Measurements from ENCODE around the gene NCAM1.
"Not testable (repeated sequence)": the region's sequence is repeated elsewhere in the genome, so short reads cannot be mapped to it uniquely, and the experiment has no call there.

Gene NCAM1

DNA sequence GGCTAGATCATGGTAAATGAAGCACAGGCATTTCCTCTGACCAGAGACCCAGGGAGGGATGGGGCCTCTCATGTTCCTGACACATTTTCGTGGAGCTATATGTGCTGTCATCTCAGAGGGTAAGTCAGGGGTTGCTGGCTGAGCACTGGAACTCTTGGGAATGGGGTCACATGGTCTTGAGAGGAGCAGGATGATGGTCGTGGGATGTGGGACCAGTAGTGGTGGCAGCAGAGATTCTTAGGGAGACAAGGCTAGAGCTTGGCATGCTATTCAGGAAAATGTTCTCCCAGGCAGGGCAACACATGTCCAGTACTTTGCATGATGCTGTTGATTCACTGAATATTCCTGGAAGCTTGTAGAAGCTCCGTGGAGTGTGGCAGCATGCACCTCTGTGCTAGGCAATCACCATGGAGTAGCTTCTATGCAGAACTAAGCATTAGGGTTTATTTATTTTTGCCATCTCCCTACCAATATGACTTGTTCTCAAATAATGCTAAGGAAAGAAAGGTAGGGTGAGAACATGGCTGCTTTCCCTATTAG lies 321.7 kb downstream of the NCAM1 start:
- DNase-seq = no peak

DNA sequence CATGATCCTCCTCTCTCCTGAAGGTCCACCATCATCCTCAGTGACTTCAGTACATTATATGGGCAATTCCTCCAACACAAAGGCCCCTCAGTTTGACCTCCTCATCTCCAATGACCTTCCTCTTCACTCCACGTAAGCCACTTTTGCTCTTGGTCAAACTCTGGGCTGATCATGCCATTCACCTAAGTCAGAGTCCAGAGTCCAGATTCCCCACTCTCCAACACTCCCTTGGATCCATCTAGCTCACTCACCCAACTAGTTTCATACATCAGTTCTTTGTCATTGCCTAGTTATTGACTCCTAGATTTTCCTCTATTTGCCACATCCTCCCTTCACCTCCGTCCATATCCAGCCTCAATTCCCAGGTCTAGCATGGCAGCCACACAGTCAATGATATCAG lies 322.7 kb downstream of the NCAM1 start:
- DNase-seq = no peak

DNA sequence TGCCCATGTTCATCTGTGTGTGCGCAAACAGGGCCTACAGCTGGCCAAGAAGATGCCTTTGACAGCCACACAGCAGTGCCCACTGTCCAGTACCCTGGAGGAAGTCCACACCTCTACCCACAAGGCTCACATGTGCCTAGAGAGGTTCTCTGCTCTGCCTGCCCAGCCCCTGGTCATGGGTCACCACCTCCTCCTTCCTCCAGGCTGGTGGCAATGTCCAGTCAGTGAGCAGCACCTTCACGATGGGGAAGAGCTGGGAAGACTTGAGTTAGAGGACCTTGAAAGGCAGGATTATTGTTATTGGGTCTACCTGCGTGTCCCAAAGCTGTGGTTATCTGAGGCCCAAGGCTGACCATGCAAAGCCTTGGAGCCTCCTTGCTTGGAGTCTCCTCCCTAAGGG lies 324.8 kb downstream of the NCAM1 start:
- DNase-seq = no peak

DNA sequence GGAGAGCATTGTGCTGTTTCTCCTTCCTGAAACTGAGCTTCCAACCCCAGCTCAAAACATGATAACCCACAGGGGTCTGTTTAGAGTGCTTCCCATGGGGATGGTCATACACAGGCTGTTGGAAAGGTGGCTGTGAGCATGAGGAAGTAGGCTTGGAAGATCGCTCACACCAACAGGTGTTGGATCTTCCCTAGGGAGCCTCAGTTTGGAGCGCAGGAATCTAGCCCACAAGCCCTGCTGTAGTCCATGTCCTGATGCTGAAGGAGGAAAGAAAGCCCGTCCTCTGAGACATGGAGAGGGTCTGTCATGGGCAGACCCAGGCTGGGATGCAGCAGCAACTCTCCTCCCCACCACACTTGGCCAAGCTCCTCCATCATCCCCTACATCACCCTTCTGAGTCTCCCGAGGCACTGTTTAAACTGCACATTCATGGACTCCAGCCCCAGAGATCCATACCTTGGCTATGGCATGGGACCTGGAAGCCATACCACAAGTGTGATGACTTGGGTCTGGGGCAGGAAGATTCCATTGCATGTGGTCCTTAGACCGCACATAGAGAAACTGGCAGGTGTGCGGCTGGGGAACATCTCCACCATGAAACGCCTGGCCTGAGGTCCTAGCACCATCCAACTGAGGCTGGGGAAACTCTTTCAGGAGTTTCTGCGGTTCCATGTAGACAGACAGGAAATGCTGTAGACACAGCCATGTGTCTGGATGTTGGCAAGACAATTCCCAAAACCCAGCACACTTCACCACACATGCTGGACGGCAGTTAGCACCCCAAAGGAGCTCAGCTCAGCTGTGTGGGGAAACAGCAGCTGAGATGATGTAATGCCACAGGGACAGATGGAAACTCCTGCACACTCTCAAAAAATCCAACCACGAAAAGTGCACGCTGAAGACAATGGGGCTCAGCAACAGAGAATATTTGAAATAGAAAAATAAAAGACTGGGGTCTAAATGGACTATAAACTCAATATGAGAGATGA lies 325.6 kb downstream of the NCAM1 start:
- DNase-seq = peak; percentile 92

DNA sequence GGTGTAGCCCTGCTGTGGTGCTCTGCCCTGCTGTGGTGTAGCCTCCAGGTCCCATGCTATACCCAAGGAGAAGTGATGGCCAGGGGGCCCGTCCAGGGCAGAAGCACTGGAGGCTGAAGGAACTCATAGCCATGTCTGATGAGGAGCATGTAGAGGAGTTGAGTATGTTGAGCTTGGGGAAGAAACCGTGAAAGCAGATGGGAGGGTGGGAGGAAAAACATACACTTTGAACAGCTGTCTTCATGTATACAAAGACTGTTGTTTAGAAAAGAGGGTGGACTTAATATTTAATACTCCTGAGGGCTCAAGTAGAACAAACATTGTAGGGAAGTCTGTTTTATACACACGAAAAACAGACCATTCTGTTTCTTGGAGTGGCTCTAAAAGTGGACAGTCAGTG lies 326.6 kb downstream of the NCAM1 start:
- DNase-seq = no peak

DNA sequence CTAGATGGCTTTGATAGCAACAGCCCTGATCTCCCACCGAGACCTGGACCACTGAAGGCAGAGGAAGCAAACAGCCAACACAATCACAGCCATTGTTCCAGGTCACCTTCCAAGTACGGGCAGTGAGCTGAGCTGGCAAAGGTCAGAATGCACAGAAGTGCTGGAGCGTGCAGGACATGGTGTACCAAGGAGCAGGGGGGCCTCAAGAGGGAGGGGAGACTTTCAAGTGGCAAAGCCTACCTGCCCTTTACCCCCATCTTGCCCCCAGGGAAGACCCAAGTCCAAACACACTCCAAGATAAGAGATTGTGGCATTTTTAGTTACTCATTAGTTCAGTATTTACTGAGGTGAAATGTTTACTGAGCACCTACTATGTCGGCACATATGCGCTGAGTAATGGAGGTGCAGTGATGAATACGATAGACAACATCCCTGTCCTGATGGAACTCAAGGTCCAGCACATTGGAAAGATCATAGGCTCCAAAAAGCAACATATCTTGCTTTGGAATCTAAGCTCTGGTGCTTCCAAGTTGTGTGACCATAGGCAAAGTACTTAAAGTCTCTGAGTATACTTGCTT lies 327.2 kb downstream of the NCAM1 start:
- DNase-seq = no peak

DNA sequence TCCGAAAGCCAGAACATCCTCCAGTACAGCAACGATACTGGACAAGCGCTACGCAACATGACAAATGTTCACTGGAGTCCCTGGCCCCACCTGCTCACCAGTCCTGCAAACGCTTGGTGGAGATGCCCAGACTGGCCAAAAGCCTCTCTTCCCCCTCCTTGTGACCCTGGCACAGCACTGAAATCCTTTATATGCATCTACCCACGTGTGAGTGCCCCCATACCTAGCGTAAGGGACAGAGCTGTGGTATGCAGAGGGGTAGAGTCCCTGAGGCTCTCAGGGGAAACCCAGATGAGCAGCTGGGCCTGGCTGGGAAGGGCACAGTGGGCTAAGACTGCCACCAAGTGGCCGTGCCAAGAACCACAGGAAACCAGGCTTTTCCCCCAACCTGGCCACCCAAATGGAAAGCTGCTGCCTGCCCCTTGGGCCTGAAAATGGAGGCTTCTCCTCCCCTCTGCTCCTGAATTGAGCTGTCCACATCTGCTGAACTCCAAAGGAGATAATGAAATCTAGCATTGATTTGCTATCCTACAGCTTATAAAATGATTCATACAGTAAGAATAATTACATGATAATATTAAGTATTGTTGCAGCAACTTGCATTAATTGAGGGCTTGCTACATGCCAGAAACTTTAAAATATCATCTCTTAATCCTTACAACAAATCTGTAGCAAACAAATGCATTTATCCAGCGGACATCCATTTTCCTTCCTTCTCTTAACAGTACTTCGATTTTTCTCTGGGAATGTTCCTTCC lies 328.4 kb downstream of the NCAM1 start:
- peak; percentile 60 for DNase-seq

DNA sequence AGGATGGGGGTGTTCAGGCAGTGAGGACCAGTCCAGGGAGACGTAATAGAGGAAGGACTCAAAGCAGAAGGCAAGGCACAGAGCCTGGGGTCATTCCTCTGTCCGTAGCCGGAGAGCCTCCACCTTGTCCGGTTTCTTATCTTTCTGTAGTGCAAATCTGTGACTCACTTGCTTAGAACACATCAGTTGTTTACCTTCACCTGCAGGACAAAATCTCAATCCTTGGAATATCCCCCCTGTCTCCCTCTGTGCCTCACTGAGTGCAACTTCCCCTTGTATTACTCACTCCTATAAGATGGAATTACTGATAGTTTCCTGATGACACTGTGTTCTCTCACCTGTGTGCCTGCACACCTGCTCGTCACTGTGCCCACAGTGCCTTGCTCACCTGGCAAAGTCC lies 332.7 kb downstream of the NCAM1 start:
- DNase-seq = no peak

DNA sequence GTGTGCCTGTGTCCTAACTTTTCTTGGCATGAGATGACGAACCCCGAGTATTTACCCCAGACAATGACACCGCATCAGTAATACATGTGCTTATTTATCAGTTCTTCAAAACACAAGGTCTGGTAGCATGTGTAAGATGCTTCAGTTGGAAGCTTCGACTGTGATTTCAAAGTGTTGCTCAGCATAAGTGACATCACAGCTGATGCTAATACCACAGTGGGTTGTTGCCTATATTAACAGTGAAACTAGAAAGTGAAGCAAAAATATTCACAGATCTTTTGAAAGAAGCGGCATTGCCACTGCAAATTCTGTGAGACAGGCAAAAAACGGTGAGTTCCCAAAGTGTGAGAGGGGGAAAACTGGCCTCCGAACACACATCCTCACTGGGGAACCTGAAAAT lies 334.8 kb downstream of the NCAM1 start:
- DNase-seq = no peak

DNA sequence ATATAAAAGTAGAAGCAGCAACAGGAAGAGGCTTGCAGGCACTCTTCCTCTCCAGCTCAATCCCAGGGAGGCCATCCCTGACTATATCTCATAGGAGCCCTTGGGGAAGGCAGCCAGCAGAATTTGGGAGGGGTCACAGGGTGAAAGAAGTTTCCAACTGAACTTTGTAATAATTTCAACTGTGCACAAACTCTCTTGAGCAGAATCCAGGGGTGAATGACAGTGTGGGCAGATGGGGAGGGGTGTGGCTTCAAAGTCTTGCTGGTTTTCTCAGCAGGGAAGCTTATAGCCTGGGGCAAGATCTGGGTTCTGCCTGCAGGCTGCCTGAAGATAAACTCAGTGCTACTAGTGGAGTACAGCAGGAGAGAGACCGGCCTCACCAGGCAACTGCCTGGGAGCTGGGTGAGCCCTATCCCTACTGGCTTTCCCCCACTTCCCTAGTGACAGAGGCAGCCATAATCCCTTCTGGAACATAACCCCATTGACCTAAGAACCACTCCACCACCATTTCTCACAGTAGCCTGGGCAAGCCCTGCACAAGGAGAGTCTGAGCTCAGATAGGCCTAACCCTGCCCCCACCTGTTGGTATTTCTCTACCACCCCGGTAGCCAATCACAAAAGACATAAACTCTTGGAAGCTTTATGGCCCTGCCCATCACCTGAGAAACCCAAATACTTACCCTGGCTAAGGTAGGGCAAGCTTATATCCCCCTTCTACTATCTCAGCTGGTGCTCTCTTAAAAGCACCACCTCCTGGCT lies 335.4 kb downstream of the NCAM1 start:
- DNase-seq = no peak

DNA sequence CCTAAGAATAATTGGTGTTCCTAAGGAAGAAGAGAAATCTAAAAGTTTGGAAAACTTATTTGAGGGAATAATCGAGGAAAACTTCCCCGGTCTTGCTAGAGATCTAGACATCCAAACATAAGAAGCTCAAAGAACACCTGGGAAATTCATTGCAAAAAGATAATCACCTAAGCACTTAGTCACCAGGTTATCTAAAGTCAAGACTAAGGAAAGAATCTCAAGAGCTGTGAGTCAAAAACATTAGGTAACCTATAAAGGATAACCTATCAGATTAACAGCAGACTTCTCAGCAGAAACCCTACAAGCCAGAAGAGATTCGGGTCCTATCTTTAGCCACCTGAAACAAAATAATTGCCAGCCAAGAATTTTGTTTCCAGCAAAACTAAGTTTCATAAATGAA lies 337.3 kb downstream of the NCAM1 start:
- DNase-seq = not testable (repeated sequence)

DNA sequence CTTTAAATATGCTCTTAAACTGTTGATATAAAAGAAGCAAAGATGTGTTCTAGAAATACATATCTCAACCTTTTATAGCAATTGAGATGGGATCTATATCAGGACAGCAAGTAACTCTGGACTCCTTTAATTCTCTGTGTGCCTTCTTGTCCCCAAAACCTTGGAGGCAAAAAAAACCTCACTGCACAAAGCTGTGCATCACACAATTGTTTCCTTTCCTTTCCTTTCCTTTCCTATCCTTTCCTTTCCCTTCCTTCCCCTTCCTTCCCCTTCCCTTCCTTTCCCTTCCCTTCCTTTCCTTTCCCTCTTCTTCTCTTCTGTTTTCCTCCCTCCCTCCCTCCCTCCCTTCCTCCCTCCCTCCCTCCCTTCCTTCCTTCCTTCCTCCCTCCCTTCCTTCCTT lies 343.7 kb downstream of the NCAM1 start:
- DNase-seq = no peak

DNA sequence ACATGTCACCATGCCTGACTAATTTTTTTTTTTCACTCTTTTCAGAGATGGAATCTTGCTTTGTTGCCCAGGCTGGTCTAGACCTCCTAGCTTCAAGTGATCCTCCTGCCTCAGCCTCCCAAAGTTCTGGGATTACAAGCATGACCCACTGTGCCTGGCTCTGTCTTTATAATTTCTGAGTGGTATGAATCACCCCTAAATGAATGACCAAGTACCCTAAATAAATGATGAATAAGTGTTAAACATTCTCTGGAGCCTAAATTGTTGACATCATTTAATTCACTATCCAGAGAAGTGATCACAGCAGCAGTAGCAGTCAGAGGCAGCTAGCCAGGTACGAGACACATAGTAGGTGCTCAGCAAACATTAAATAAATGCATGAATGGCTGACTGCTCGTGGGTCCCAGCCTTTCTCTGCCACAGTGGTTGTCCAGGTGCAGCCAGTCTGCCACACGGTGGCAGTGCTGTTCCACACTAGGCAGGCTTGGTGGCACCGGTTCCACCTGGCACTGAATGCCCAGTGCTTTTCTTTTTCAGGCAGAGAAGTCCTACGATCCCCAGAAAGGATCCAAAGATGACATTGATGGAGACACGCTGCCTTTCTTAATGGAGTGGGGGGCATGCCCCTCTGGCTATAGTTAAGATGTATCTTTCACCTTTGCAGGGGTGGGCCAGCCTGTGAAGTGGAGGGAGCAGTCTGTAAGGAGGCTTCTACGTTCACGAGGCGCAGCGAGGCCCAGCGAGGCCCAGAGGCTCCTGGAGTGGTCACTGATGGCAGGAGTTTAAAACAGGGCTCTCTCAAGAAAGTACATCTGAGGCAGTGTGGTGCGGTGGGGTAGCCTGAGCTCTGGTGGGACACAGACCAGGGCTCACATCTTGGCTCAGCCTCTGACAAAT lies 344.5 kb downstream of the NCAM1 start:
- DNase-seq = peak; percentile 47

DNA sequence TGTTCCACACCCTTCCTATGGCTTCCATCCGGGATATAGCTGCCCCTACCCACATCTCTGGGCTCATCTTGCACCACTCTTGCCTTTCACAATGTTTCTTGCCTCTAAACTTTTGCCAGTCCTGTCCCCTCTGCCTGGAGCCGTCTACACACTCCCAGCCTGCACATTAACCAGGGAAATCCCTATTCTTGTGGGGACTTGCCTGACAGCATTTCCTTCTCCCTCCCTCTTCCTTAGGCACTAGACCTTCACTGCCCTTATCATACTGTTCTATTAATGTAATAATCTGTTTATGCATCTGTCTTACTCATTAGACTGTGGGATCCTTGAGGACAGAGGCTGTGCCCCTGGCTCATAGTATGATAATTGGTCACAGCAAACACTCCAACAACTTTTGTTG lies 347.4 kb downstream of the NCAM1 start:
- DNase-seq = no peak

DNA sequence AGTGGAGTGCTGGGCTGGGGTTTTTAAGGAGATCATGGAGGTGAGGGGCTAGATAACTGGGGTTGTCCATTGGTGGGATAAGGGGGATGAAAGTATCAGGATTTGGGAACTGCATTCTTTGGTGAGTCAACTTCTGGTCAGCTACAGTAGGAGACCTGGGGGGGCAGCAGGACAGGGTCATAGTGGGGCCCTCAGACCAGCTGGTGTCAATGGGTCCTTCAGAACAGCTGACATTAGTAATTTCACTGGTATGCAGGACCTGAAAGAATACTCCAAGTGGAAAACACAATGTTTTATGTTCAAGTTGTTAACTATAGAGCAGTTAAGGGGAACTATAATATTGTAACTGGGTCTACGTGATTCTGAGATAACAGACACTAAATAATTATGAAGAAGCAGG lies 350.3 kb downstream of the NCAM1 start:
- DNase-seq = no peak

DNA sequence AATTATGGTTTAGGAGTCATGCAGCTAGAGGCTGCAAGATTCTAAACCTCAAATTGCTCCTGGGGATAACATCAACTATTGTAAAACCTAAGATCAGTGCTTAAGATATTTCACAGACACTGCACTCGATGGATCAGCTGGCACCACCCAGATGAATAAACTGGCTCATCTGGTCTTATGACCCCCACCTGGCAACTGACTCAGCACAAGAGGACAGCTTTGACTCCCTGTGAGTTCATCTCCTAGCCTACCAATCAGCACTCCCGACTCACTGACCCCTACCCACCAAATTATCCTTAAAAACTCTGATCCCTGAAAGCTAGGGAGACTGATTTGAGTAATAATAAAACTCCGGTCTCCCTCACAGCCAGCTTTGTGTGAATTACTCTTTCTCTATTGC lies 352.4 kb downstream of the NCAM1 start:
- no peak for DNase-seq

DNA sequence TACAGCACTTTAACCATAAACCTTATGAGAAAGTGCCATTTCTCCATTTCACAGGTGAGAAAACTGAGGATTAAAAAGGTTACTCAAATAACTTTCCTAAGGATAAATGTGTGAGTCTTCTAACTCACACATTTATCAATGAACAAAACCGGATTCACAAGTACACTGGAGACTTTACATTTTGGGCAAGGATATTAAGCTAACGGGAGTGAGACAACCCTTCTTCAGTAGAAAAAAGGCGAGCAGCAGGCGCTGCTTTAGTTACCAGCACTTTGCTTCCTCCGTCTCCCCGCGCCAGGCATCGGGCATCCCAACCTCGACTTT lies 352.8 kb downstream of the NCAM1 start:
- no peak for DNase-seq

DNA sequence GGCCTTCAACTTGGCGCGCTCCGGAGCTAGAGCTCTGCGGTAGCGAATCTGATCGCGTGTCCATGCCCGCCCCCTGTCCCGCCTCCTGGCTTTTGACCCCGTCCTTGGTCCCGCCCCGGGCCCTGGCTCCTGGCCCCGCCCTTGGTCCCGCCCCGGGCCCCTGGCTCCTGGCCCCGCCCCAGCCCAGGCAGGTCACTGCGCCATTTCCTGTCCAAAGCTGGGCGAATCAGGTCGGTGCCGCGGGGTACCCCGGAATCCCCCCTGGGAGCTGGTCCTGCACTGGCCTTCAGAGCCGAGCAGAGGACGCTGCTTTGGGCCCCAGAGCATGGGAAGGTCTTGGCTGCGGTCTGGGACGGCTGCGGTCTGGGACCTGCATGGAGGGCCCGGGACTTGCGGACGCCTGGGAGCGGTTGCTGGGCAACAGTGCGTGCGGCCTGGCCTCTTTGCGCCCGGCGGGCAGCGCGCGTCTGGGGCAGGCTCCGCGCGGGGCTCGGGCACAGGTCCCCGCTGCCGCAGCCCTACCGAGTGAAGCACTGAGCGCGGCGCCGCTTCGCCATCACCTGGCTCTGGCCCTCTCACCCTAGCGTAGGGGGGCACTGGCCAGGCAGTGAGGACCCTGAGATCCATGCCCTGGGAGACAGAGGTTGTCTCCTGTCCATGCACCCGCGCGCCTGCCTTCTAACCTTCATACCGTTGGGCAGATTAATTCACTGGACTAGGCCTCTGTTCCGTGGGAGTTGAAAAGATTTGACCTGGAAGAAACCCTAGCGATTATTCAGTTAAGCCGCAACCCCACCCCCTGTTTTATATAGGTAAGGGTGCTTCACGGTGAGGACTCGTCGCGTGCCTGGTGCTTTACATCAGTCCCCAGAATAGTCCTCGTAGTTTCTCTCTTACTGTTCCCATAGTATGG lies 353.4 kb downstream of the NCAM1 start, which contains the start of gene TTC12:
TTC12 (plus strand) TSS at position 195 of the 913 bp plus-strand sequence. CDS start 1,675 bp downstream, outside the sequence.
- DNase-seq = peak; percentile 72

DNA sequence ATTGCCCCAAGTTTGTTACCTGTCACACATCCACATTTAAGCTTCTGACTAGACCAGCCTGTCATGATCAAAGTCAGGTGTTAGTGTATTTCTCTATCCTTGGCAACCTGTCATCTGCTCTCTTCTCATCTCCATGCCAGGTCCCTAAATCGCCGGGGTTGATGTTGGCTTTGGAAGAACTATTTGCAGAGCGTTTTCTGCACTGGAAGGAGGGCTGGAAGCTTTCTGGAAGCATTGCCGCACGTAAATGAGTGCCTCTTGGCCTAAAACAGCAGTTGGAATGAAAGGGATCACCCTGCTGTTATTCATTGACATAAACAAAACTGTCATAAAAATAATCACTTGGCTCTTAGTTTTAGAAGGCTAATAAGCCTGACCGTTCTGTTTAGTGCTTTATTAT lies 354.6 kb downstream of the NCAM1 start:
- no peak for DNase-seq

DNA sequence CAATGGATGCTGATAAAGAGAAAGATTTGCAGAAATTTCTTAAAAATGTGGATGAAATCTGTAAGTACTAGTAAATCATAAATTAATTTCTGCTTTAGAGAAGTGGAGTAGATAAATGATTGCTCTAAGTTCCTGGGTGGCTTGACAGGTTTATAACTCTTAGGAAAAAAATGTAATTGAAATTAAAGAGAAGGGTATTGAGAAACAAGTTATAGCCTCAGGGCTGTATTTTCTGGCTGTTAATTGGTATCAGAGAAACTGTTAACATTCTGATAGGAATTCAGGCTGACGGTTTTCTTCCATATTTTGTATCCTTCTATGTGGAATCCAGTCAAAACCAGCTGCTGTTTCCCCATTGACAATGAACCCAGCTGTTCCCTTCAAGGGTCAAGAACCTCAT lies 355.0 kb downstream of the NCAM1 start:
- no peak for DNase-seq
